ENCODE data around the gene VRK1. TPM values are rescaled to one million over a fixed set of nuclear protein-coding genes. Genes with fewer than 3 reads are reported as not detected.

VRK1 gene
- total and polyA plus RNA-seq, 2 of the 4 experiments (the other 2 are of a cell fraction), result 14.2 to 19.9 TPM

- Histone ChIP-seq H3K4me1 (ENCODE audit: control insufficient read depth, insufficient read depth, low read length) (no peaks in the 10 kb centered on the region), H2AK5ac (ENCODE audit: low read depth, low read length) (no peak overlapping the region), H3K14ac (replicated peaks; ENCODE audit: low read depth, low read length) (no peak overlapping the region), H4K20me1 (ENCODE audit: insufficient read depth, low read length) (no peaks in the 10 kb centered on the region), H3K27me3 (ENCODE audit: control insufficient read depth, insufficient read depth, low read length) (no peaks in the 10 kb centered on the region), H3K4me2 (ENCODE audit: low read depth, low read length) (no peak overlapping the region), H2BK20ac (ENCODE audit: low read depth, low read length) (no peak overlapping the region), H3K18ac (ENCODE audit: low read depth, low read length) (no peak overlapping the region), H2BK5ac (ENCODE audit: low read depth, low read length, poor library complexity, severe bottlenecking) (no peak overlapping the region), H3K23ac (ENCODE audit: low read depth, low read length) (no peak overlapping the region), H3K56ac (ENCODE audit: extremely low read depth, insufficient read depth, low read length) (no peak overlapping the region), H2AFZ (replicated peaks; ENCODE audit: low read length, poor library complexity) (no peak overlapping the region), H2AK9ac (replicated peaks; ENCODE audit: low read depth, low read length, poor library complexity) (no peak overlapping the region), H3K4me3 (ENCODE audit: insufficient read depth, low read depth, low read length) (no peak overlapping the region), H3K36me3 (ENCODE audit: control insufficient read depth, insufficient read depth, low read length) (no peaks in the 10 kb centered on the region), H3K4ac (ENCODE audit: low read depth, low read length) (no peak overlapping the region), H3K9me3 (ENCODE audit: control insufficient read depth, insufficient read depth, low read length) (no peaks in the 10 kb centered on the region), H4K91ac (ENCODE audit: insufficient read depth, low read depth, low read length) (no peak overlapping the region), H4K5ac (ENCODE audit: low read depth, low read length) (no peak overlapping the region), H3K9me1 (ENCODE audit: insufficient read depth, low read length) (no peaks in the 10 kb centered on the region), H3K79me1 (ENCODE audit: low read depth in 1 of 2, low read length in 2 of 2) (peaks cover 25 to 29% of the 10 kb centered on the region in 2 experiments), H3K27ac (ENCODE audit: insufficient read depth, low read length) (no peak overlapping the region), H2BK120ac (ENCODE audit: low read depth, low read length) (no peak overlapping the region), H3K9ac (ENCODE audit: low read depth, low read length) (no peak overlapping the region), H4K8ac (ENCODE audit: low read depth in 2 of 2, low read length in 2 of 2) (no peak overlapping the region), H2BK15ac (ENCODE audit: low read depth, low read length) (no peak overlapping the region)
- DNase-seq (no peak), ATAC-seq (ENCODE audit: low read depth) (no peak)
- dilution Hi-C loops (cut with HindIII; ENCODE audit: low sequenced_read_pairs, unreplicated experiment) (no loop called here), intact Hi-C loops (cut with micrococcal nuclease) (no loop called here), in situ Hi-C loops (cut with MboI; ENCODE audit: low sequenced_read_pairs) (no loop called here)
- BruUV-seq (replicated peaks), result no TSS peak
- TF ChIP-seq FOS (IDR thresholded peaks at IDR 0.05; ENCODE audit: low read depth, low read length), result no peak
- TF ChIP-seq CTCF (conservative IDR thresholded peaks at IDR 0.05; ENCODE audit: low read depth, low read length), result no peak
- no peak for TF ChIP-seq CEBPB (IDR thresholded peaks at IDR 0.05; ENCODE audit: low read depth, low read length)
- no peak for TF ChIP-seq USF2 (IDR thresholded peaks at IDR 0.05; ENCODE audit: low read depth, low read length)
- no peak for TF ChIP-seq POLR2A (IDR thresholded peaks at IDR 0.05; ENCODE audit: low read depth, low read length)
- no peak for TF ChIP-seq RFX5 (IDR thresholded peaks at IDR 0.05; ENCODE audit: low read depth, low read length)
- TF ChIP-seq MXI1 (IDR thresholded peaks at IDR 0.05; ENCODE audit: borderline replicate concordance, low read depth, low read length), result no peak
- no peak for TF ChIP-seq ELK1 (IDR thresholded peaks at IDR 0.05; ENCODE audit: borderline replicate concordance, low read depth, low read length)
- no peak for TF ChIP-seq CHD1 (IDR thresholded peaks at IDR 0.05; ENCODE audit: low read depth, low read length)
- TF ChIP-seq MAZ (IDR thresholded peaks at IDR 0.05; ENCODE audit: borderline replicate concordance, low read depth, low read length), result no peak
- TF ChIP-seq RAD21 (IDR thresholded peaks at IDR 0.05; ENCODE audit: low read length), result no peak
- no peak for TF ChIP-seq NFE2L2 (IDR thresholded peaks at IDR 0.05; ENCODE audit: low read depth, low read length)
- no peak for TF ChIP-seq MAFK (IDR thresholded peaks at IDR 0.05; ENCODE audit: low read depth, low read length)
- no peak for TF ChIP-seq SMC3 (IDR thresholded peaks at IDR 0.05; ENCODE audit: low read depth, low read length)
- ChIA-PET CTCF (no interaction called here), POLR2A (ENCODE audit: unreplicated experiment) (no interaction called here)
- no CpG with 5 or more reads among the region's 1 CpG for WGBS, 2 experiments (ENCODE audit: extremely low coverage in 2 of 2, insufficient read length in 1 of 2)
Measured at GRCh38 chr14:96798956-96799355, 1.8 kb downstream of the VRK1 start.
